Activated T-cell treated with anti-CD3 and anti-CD28 coated beads, Interleukin-2, amount 50 U/mL, for 24 hours (primary cell): Measurements from ENCODE around the gene LDB3.

Experiments used
- DNase-seq: peaks from one replicate; pipeline ENCODE4 v3.0.0-alpha.2; 2020
- H3K27ac Mint-ChIP-seq: 2 replicates; pipeline ENCODE4 v1.8.0; 2020; ENCODE audit warnings: mild to moderate bottlenecking, mixed read lengths
- H3K27me3 Mint-ChIP-seq: 2 replicates; pipeline ENCODE4 v1.8.0; 2020; ENCODE audit warnings: mixed read lengths
- H3K36me3 Mint-ChIP-seq: 2 replicates; pipeline ENCODE4 v1.8.0; 2020; ENCODE audit warnings: low read depth, mixed read lengths
- H3K4me1 Mint-ChIP-seq: 2 replicates; pipeline ENCODE4 v1.8.0; 2020; ENCODE audit warnings: low read depth, mixed read lengths
- H3K4me3 Mint-ChIP-seq: 2 replicates; pipeline ENCODE4 v1.8.0; 2020; ENCODE audit warnings: mild to moderate bottlenecking, moderate library complexity, mixed read lengths
- H3K9me3 Mint-ChIP-seq: 2 replicates; pipeline ENCODE4 v1.8.0; 2020; ENCODE audit warnings: mixed read lengths

LDB3 gene

DNA sequence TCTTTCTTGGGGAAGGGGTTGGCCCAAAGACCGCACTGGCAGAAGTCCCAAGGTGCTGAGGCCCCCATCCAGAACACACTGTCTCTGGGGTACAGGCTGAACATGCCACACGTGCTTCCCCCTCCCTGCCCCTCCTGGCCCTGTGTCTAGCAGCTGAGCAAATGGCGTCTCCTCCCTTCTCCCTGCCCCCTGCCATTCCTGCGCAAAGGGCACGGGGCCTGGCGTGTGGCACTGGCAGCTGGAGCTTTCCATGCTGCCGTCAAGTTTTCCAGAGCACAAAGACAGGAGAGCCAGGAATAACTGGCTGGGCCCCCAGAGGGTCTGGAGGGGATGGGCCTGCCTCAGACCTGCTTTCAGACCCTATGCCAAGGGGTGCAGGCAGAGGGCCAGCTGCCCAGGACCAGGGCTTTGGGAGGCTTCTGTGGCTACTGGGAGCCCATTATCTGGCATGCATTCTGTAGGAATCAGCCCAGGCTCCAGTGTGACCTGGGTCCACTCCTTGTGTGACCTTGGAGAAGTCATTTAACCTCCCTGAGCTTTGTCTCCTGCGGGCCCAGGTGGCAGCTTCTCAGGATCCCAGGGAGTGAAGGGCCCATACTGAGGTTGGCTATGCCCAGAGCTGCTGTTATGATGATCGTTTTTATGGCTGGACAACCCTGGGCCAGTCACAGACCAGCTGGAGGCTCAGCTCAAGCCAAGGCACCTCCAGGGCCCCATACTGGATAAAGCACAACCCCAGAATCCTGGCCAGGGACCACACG, 710 bp upstream of the LDB3 start:
- no peak for DNase-seq
- H3K4me1 Mint-ChIP-seq: no peaks in the 10 kb centered on the region
- no peaks in the 10 kb centered on the region for H3K9me3 Mint-ChIP-seq
- H3K4me3 Mint-ChIP-seq: no peak overlapping the region
- H3K36me3 Mint-ChIP-seq: no peaks in the 10 kb centered on the region
- no peak overlapping the region for H3K27ac Mint-ChIP-seq
- H3K27me3 Mint-ChIP-seq: no peaks in the 10 kb centered on the region

GRCh38 chr10:86670290-86670811, 2.0 kb downstream of the LDB3 start:
- H3K27me3 Mint-ChIP-seq: no peaks in the 10 kb centered on the region
- no peak overlapping the region for H3K4me3 Mint-ChIP-seq
- no peak overlapping the region for H3K27ac Mint-ChIP-seq
- DNase-seq: no peak
- H3K36me3 Mint-ChIP-seq: no peaks in the 10 kb centered on the region
- H3K9me3 Mint-ChIP-seq: no peaks in the 10 kb centered on the region
- H3K4me1 Mint-ChIP-seq: no peaks in the 10 kb centered on the region

GRCh38 chr10:86670876-86671275, 2.6 kb downstream of the LDB3 start:
- Mint-ChIP-seq H3K4me1 (no peaks in the 10 kb centered on the region), H3K36me3 (no peaks in the 10 kb centered on the region), H3K27ac (no peak overlapping the region), H3K9me3 (no peaks in the 10 kb centered on the region), H3K4me3 (no peak overlapping the region), H3K27me3 (no peaks in the 10 kb centered on the region)
- no peak for DNase-seq

- H3K4me3 Mint-ChIP-seq: no peak overlapping the region
- no peak overlapping the region for H3K27ac Mint-ChIP-seq
- H3K9me3 Mint-ChIP-seq: no peaks in the 10 kb centered on the region
- H3K36me3 Mint-ChIP-seq: no peaks in the 10 kb centered on the region
- DNase-seq: no peak
- H3K4me1 Mint-ChIP-seq: no peaks in the 10 kb centered on the region
- H3K27me3 Mint-ChIP-seq: no peaks in the 10 kb centered on the region
These were observed 3.1 kb downstream of the LDB3 start for GRCh38 chr10:86671419-86671818.

- Mint-ChIP-seq H3K4me1 (no peaks in the 10 kb centered on the region), H3K36me3 (no peaks in the 10 kb centered on the region), H3K9me3 (no peaks in the 10 kb centered on the region), H3K27me3 (no peaks in the 10 kb centered on the region), H3K4me3 (no peak overlapping the region), H3K27ac (no peak overlapping the region)
- DNase-seq: no peak
These were observed 3.8 kb downstream of the LDB3 start for GRCh38 chr10:86671985-86672710.

DNA sequence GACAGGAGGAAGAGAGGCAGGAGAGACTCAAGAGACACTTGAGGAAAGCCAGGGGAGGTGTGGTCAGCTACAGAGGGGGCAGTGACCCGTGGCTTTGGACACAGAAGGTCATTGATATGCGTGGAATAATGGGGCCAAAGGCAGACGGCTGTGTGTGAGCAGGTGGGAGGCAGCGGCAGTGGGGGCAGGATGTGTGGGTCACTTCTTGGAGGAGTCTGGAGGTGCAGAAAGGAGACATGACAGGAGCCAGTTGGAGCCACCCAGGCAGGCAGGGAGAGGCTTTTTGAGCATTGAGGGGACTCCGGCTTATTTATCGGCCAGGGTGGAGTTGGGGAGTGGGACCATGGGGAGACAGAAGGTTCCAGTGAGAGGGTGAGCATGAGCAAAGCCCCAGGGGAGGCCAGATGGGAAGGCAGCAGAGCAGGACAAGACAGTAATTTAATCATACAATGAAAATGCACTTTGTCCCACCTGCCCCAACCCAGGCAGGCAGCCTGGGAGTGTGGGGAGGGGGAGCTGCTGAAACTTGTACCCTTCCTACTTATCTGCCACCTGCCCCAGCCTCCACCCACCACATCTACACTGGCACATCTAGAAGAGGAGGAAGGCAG, 5.0 kb downstream of the LDB3 start:
- Mint-ChIP-seq H3K27ac (no peak overlapping the region), H3K9me3 (no peaks in the 10 kb centered on the region), H3K4me1 (no peaks in the 10 kb centered on the region), H3K27me3 (no peaks in the 10 kb centered on the region), H3K36me3 (no peaks in the 10 kb centered on the region), H3K4me3 (no peak overlapping the region)
- DNase-seq: no peak

GRCh38 chr10:86673827-86674581, 5.7 kb downstream of the LDB3 start:
- no peak overlapping the region for H3K27ac Mint-ChIP-seq
- H3K36me3 Mint-ChIP-seq: no peaks in the 10 kb centered on the region
- DNase-seq: no peak
- H3K27me3 Mint-ChIP-seq: no peaks in the 10 kb centered on the region
- H3K9me3 Mint-ChIP-seq: no peaks in the 10 kb centered on the region
- H3K4me1 Mint-ChIP-seq: no peaks in the 10 kb centered on the region
- no peak overlapping the region for H3K4me3 Mint-ChIP-seq

DNA sequence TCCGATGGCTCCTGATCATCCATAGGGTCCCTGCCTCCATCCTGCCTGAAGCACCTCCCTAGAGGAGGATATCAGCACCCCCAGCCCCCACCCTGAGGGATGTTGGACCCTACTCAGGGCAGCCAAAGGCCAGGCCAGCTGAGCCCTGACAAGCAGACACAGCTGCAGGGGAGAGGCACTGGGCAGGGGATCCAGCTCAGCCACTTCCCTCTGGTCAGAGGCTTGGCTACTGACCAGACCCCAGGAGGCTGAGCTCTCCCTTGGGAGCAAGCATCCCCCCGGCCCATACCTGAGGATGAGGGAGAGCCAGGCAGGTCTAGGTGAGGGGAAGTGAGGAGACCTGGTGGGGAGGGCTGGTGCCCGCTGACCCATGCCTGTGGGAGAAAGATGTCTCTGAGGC, 6.6 kb downstream of the LDB3 start:
- H3K4me3 Mint-ChIP-seq: no peak overlapping the region
- H3K27me3 Mint-ChIP-seq: no peaks in the 10 kb centered on the region

GRCh38 chr10:86677374-86677773, 9.1 kb downstream of the LDB3 start:
- H3K9me3 Mint-ChIP-seq: no peaks in the 10 kb centered on the region
- H3K4me3 Mint-ChIP-seq: no peak overlapping the region
- no peak overlapping the region for H3K27ac Mint-ChIP-seq
- DNase-seq: no peak
- H3K36me3 Mint-ChIP-seq: no peaks in the 10 kb centered on the region
- H3K27me3 Mint-ChIP-seq: peaks cover 2% of the 10 kb centered on the region
- no peaks in the 10 kb centered on the region for H3K4me1 Mint-ChIP-seq

More for the DNA sequence above, 6.6 kb downstream of the LDB3 start:
- Mint-ChIP-seq H3K4me1 (no peaks in the 10 kb centered on the region), H3K9me3 (no peaks in the 10 kb centered on the region), H3K36me3 (no peaks in the 10 kb centered on the region), H3K27ac (no peak overlapping the region)
- DNase-seq: no peak

DNA sequence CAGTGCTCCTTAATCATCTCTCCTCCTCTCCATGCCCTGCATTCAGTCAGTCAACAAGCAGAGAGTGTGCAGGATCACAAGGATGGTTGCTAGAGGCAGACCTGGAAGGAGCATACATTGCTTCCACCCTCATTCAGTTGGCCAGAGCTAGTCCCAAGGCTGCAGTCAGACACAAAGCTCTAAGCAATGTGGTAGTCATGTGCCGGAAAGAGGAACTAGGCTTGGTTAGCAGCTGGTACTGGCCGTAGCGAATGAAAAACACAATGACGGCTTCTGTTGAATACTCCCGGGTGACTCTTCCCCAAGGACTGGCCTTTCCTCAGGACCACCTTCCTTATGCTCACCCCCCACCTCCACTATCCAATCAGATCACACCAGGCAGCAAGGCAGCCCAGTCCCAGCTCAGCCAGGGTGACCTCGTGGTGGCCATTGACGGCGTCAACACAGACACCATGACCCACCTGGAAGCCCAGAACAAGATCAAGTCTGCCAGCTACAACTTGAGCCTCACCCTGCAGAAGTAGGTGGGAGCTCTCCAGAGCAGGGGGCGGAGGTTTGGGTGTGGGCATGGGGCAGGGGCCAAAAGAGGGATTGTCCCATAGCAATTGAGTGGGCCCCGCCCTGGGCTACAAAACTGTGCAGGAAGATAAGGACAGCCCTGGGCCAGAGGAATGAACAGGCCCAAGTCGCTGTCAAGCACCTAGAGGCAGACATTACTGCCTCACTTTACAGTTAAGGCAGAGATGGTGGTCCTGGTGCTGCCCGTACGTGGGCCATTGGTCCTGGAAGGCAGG, 10.9 kb downstream of the LDB3 start:
- H3K27ac Mint-ChIP-seq: no peak overlapping the region
- H3K4me1 Mint-ChIP-seq: no peaks in the 10 kb centered on the region
- DNase-seq: no peak
- peaks cover 2% of the 10 kb centered on the region for H3K27me3 Mint-ChIP-seq
- no peaks in the 10 kb centered on the region for H3K9me3 Mint-ChIP-seq
- no peaks in the 10 kb centered on the region for H3K36me3 Mint-ChIP-seq
- no peak overlapping the region for H3K4me3 Mint-ChIP-seq

GRCh38 chr10:86681047-86681446, 12.7 kb downstream of the LDB3 start:
- Mint-ChIP-seq H3K4me1 (no peaks in the 10 kb centered on the region), H3K27me3 (peaks cover 2% of the 10 kb centered on the region), H3K4me3 (no peak overlapping the region), H3K27ac (no peak overlapping the region), H3K9me3 (no peaks in the 10 kb centered on the region), H3K36me3 (no peaks in the 10 kb centered on the region)
- no peak for DNase-seq

DNA sequence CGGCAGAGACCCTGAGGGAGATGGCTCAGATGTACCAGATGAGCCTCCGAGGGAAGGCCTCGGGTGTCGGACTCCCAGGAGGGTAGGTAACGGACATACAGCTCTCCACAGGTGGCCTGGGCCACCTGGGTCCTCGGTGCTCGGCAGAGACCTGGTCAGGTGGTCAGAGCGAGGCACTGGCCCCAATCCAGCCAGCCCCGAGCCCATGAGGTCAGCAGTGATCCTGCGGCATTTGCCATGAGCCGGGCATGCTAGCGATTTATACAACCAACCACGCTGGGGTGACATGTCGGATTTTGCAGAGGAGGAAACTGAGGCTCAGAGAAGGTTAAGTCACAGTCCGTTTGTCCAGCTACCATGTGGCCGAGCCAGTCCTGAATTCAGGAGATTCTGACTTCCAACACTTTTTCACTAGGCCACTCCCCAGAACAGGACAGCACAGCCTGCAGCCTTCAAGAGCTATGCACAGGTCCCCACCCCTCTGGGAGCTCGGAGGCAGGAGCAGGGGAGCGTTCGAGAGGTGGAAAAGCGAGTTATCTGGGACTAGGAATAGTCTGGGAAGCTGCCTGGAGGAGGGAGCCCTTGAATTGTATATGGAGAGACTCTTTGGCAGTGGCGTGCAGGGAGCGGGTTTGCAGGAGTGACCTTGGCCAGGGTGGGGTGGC, 13.5 kb downstream of the LDB3 start:
- Mint-ChIP-seq H3K27me3 (peaks cover 2% of the 10 kb centered on the region), H3K4me3 (no peak overlapping the region), H3K27ac (no peak overlapping the region), H3K4me1 (no peaks in the 10 kb centered on the region), H3K36me3 (no peaks in the 10 kb centered on the region), H3K9me3 (no peaks in the 10 kb centered on the region)
- DNase-seq: no peak

DNA sequence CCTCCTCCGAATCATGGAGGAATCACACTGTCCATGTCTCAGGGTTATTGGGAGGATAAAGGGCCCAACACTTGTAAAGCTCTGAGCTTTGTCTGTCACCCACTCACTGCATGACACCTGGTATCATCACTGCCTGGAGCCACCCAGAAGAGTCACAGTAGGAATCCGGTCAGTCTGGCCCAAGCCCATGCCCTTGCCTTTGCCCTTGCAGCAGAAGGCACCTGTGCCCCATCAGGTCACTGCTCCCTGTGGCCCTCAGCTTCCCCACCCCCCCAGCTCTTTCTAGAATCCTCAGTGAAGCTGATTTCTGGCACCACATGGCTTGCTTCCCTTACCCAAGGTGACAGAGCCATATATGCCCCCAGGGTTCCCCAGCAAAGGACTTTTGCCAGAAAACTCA, 14.4 kb downstream of the LDB3 start:
- no peak for DNase-seq
- H3K27ac Mint-ChIP-seq: no peak overlapping the region
- no peaks in the 10 kb centered on the region for H3K36me3 Mint-ChIP-seq
- H3K4me3 Mint-ChIP-seq: no peak overlapping the region
- H3K9me3 Mint-ChIP-seq: no peaks in the 10 kb centered on the region
- no peaks in the 10 kb centered on the region for H3K4me1 Mint-ChIP-seq
- peaks cover 2% of the 10 kb centered on the region for H3K27me3 Mint-ChIP-seq
